Nasal cavity respiratory epithelium epithelial cell of viscerocranial mucosa (primary cell): ENCODE results near the gene ECI1. TPM values are rescaled to one million over a fixed set of nuclear protein-coding genes. Genes with fewer than 3 reads are reported as not detected.

Experiments used
- total RNA-seq: library from RNA; depleted of rRNA; stranded (reverse); fragments of >200 nt; gene quantifications from 2 replicates; pipeline ENCODE4 v1.2.3, GENCODE V29; 2014

ECI1 gene, protein sequence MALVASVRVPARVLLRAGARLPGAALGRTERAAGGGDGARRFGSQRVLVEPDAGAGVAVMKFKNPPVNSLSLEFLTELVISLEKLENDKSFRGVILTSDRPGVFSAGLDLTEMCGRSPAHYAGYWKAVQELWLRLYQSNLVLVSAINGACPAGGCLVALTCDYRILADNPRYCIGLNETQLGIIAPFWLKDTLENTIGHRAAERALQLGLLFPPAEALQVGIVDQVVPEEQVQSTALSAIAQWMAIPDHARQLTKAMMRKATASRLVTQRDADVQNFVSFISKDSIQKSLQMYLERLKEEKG
- total RNA-seq, result 36.4 and 170 TPM in 2 replicates

DNA sequence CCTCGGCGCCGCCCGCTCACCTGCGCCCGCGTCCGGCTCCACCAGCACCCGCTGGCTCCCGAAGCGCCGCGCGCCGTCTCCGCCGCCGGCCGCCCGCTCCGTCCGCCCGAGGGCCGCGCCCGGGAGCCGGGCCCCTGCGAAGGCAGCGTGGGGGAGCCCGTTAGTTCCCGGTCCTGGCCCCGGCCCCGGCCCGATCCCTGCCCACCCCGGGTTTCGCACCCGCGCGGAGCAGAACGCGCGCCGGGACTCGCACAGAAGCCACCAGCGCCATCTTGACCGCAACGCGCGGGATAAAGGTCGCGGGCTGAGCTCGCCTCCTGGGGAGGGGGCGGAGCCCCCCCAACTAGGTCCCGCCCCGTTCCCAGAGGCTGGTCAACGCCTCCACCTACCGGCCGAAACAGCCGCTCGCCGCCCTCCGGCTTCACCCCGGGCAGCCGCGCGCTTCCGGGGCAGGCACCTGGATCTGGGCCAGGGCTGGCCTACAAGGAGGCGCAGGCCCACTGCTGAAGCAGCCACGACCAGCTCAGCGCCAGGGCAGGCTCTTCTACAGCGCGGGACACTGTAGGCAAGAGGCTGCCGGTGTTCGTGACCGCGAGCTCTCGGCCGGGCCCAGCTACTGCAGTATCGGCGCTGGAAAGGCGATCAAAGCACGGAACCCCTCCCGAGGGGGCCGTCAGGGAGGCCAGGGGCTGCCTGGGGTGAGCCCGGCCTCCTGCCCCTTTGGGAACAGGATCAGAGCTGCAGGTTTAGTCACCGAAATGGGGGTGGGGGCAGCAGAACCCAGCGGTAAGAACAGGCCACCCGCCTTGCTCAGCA, at the start of gene ECI1:
ECI1 (minus strand) TSS at position 292 of the 816 bp plus-strand sequence; CDS start at position 271, 21 bp downstream.

GRCh38 chr16:2267913-2268666, 16.7 kb upstream of the ECI1 start, which contains the start of gene RNPS1:
Gene RNPS1 (minus strand): TSS chr16:2268126. CDS start chr16:2264643, 3,483 bp downstream.

DNA sequence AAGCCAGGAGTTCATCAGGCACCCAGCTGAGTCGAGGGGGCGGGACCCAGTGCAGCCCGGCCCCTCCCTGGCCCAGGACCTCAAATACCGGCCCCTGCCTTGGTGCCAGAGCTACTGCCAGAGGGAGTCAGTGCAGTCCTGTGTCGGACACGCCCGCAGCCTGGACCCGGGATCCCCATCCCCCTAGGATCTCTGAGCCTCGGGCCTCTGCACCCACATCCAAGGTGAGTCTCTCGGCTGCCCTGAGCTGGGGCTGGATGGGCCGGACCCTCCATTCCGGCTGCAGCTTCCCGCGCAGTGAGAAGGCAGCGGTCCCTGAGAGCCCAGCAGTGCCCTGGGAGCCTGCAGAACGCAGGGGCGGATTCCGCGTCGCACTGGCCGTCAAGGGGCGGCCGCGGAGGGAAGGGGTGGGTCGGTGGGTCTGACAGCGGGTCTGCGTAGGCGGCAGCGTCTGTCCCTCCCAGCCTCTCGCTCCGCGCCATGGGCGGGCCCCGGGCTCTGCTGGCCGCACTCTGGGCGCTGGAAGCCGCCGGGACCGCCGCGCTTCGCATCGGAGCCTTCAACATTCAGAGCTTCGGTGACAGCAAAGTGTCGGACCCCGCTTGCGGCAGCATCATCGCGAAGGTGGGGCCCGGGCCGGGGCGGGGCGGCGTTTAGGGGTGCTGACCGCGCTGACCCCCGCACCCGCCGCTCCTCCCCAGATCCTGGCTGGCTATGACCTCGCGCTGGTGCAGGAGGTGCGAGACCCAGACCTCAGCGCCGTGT, 14.9 kb downstream of the ECI1 start, which contains the start of gene DNASE1L2:
DNASE1L2 (plus strand) TSS at position 108 of the 765 bp plus-strand sequence; CDS start at position 481, 373 bp downstream.

GRCh38 chr16:2223221-2223941, 28.0 kb downstream of the ECI1 start, which contains the start of gene E4F1:
Gene E4F1 (plus strand): TSS chr16:2223591. CDS start chr16:2223614, 23 bp downstream.

GRCh38 chr16:2214719-2214968, 36.7 kb downstream of the ECI1 start, which contains the start of gene PGP:
Gene PGP (minus strand): TSS chr16:2214840. CDS start chr16:2214777, 63 bp downstream.

DNA sequence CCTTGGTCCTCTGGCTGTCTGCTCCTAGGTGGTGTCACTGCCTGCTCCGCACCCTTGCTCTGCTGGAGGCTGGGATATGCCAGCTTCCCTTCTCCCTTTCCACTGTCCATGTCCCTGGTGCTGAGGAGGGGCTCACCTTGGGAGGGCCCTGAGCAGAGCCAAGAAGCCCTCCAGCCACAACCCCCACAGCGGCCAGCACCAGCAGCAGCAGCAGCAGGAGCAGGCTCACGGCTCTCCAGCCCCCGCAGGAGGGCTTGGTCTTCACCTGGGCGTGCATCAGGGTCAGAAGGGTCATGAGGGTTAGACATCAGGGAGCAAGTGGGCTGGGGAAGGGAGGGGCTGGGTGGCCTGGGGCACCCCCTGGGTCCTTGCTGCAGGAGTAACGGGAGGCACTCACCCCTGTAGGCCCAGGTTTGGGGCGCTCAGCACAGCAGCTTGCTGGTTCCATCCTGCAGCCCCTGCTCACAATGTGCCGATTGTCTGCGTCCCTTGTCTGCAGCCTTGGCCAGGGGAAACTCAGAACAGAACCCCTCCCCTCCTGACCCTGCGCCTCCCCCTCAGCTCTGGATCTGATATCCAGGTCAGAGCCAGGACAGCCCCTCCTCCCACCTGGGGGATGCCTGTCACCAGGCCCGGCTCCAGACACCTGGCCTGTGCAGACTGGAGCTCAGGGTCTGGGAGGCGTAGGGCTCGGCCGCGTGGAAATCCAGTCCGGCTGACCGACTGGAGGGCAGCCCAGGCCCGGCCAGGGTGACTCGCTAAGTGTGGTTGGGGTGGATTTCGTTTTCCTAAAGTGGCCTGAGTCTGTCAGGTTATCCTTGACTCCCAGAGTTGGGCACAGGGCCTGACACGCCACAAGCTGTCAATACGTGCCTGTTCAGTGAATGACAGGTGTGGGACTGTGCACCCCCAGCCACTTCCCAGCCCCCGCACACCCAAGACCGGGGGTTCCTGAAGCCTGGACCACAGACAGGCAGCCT, 40.7 kb downstream of the ECI1 start, which contains the start of gene BRICD5:
BRICD5 (minus strand) TSS at position 478 of the 980 bp plus-strand sequence; CDS start at position 448, 30 bp downstream.

DNA sequence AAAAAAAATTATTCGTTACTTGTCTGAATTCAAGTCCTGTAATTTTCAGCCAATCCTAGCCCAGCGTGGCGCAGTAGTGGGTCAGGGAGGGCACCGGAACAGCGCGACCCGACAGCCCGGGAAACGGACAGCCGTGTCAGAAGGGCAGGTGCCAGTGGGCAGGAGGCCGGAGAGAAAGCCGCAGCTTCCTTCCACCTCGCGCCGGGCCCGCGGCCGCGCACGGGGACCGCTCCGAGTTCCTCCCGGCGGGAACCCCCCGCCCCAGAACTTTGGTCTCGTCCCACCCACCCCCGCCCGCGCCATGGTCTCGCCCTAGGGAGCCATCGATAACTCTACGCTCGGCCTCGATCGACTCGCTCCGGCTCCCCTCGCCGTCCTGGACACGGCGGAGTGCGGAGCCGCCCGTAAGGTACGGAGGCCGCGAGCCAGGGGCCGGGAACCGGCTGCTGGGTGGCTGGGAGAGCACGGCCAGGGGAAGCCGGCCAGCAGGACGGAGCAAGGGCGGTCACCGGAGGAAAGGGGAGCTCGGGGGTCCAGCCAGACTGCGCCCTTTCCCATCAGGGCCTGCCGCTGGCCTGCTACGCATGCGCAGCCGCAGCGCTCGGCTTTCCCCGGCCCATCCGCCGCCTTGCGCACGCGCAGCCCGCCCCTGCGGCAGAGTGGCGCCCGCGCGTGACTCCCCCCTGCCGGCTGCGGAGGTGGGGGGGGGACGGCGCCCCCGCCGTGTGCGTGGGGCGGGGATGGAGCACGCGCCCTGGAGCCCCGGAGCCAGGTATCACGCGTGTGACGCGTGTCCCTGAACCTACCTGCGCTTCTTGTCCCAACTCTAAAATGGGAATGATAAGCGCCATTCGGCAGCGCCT, 46.1 kb downstream of the ECI1 start, which contains the start of gene MLST8:
MLST8 (plus strand) TSS at position 351 of the 863 bp plus-strand sequence. CDS start 632 bp downstream, outside the sequence.

GRCh38 chr16:2196162-2196980, 55.0 kb downstream of the ECI1 start, which contains the start of gene CASKIN1:
Gene CASKIN1 (minus strand): TSS chr16:2196605. CDS start chr16:2196432, 173 bp downstream.

Other genes with a start within 250 kb of the ECI1 start
- gene ZNF598, start 241.8 kb downstream of the ECI1 start, total RNA-seq, result 47.8 and 68.7 TPM in 2 replicates
- gene NPW, start 231.8 kb downstream of the ECI1 start, total RNA-seq, result under 0.01 TPM in 1 of 2 replicates, not detected in the other
- gene NHERF2, start 224.7 kb downstream of the ECI1 start, total RNA-seq, result 10.3 and 19.8 TPM in 2 replicates
- 17.4 and 21.2 TPM in 2 replicates for gene NTHL1, start 203.8 kb downstream of the ECI1 start, total RNA-seq
- 19.8 and 53.7 TPM in 2 replicates for gene TSC2, start 203.6 kb downstream of the ECI1 start, total RNA-seq
- 89.5 and 226 TPM in 2 replicates for gene PKD1, start 115.7 kb downstream of the ECI1 start, total RNA-seq
- 0.28 and 0.34 TPM in 2 replicates for gene RAB26, start 103.0 kb downstream of the ECI1 start, total RNA-seq
- gene TRAF7, start 95.8 kb downstream of the ECI1 start, total RNA-seq, result 57.1 and 81.6 TPM in 2 replicates
- 0.34 and 1.6 TPM in 2 replicates for gene CASKIN1, start 55.0 kb downstream of the ECI1 start, total RNA-seq
- gene MLST8, start 46.1 kb downstream of the ECI1 start, total RNA-seq, result 23.9 and 25.3 TPM in 2 replicates
- 1.0 and 2.1 TPM in 2 replicates for gene BRICD5, start 40.7 kb downstream of the ECI1 start, total RNA-seq
- gene PGP, start 36.7 kb downstream of the ECI1 start, total RNA-seq, result 7.2 and 8.0 TPM in 2 replicates
- gene E4F1, start 28.0 kb downstream of the ECI1 start, total RNA-seq, result 24.9 and 28.6 TPM in 2 replicates
- 0.34 and 1.00 TPM in 2 replicates for gene DNASE1L2, start 15.1 kb downstream of the ECI1 start, total RNA-seq
- gene RNPS1, start 16.5 kb upstream of the ECI1 start, total RNA-seq, result 80.3 and 114 TPM in 2 replicates
- gene ABCA3, start 89.1 kb upstream of the ECI1 start, total RNA-seq, result 0.64 and 0.68 TPM in 2 replicates
- gene CCNF, start 177.9 kb upstream of the ECI1 start, total RNA-seq, result 3.1 and 5.5 TPM in 2 replicates
- gene TEDC2, start 208.5 kb upstream of the ECI1 start, total RNA-seq, result 1.00 and 1.0 TPM in 2 replicates
- gene NTN3, start 219.7 kb upstream of the ECI1 start, total RNA-seq, result 0.21 TPM in 1 of 2 replicates, not detected in the other
- 5.1 and 13.5 TPM in 2 replicates for gene TBC1D24, start 223.5 kb upstream of the ECI1 start, total RNA-seq